Neural crest cell (in vitro differentiated cells): Measurements from ENCODE around the gene ZNF664. TPM values are rescaled to one million over a fixed set of nuclear protein-coding genes. Genes with fewer than 3 reads are reported as not detected.

ENCODE experiments used
- DNase-seq: peaks from one replicate; pipeline ENCODE4 v3.0.0; 2021; ENCODE audit warnings: low read depth, mixed read lengths, low spot score
- H3K27ac Mint-ChIP-seq: one replicate; pipeline ENCODE4 v1.8.0; 2021; ENCODE audit warnings: mild to moderate bottlenecking, mixed read lengths; ENCODE audit not compliant: unreplicated experiment
- H3K27me3 Mint-ChIP-seq: 2 replicates; pipeline ENCODE4 v1.8.0; 2021; ENCODE audit warnings: low read depth, mild to moderate bottlenecking, mixed read lengths
- H3K36me3 Mint-ChIP-seq: 2 replicates; pipeline ENCODE4 v1.8.0; 2021; ENCODE audit warnings: low read depth, mild to moderate bottlenecking, mixed read lengths
- H3K4me1 Mint-ChIP-seq: 2 replicates; pipeline ENCODE4 v1.8.0; 2021; ENCODE audit warnings: mixed read lengths
- H3K4me3 Mint-ChIP-seq: one replicate; pipeline ENCODE4 v1.8.0; 2021; ENCODE audit warnings: mild to moderate bottlenecking, mixed read lengths
- H3K9me3 Mint-ChIP-seq: 2 replicates; pipeline ENCODE4 v1.8.0; 2021; ENCODE audit warnings: mixed read lengths
- CTCF ChIP-seq: fragments of 200-600 bp; sonication (generic); conservative IDR thresholded peaks from 2 replicates; pipeline ENCODE4 v1.5.0; 2021; ENCODE audit warnings: antibody characterized with exemption, mild to moderate bottlenecking
- total RNA-seq: library from RNA; stranded (reverse); gene quantifications from 2 replicates; pipeline ENCODE4 v1.2.1, GENCODE V29; 2021

ZNF664 gene
- total RNA-seq, 1 donor from 2014 or later, result 156 TPM

- Mint-ChIP-seq H3K27me3 (no peaks in the 10 kb centered on the region), H3K4me1 (peaks cover 32% of the 10 kb centered on the region), H3K27ac (no peak overlapping the region), H3K4me3 (no peak overlapping the region), H3K9me3 (no peaks in the 10 kb centered on the region), H3K36me3 (peaks cover 24% of the 10 kb centered on the region)
- TF ChIP-seq CTCF, result no peak
- no peak for DNase-seq
These were observed 37.7 kb downstream of the ZNF664 start for GRCh38 chr12:124010687-124011086.

DNA sequence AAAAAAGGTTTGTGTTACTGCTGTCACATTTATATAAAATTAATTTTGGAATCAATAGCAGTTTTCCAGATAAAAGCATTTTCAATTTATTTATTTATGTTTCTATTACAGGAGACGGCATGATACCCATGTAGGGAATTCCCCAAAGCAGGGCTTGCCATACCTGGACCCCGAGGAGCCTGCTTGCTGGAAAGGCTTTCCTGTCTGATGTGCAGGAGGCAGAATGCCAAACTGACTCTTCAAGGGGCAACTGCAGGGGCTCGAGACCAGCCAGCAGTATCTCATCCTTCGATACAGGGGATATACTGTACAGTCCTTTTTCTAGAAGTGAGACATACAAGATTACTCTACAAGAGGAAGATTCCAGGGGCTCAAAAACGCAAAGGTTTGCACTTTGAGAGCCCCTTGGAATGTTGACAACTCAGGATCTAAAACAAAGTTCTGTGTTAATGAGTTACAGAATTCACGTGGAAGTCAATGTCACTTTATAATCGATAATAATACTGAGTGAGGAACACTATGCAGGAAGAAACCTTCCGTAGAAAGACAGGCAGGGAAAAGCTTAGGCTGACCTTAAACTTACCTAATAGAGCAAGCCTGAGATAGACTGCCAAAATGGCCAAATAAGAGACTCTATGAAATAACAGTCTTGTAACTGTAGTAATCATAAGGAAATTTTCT, 38.6 kb downstream of the ZNF664 start:
- no peak overlapping the region for H3K27ac Mint-ChIP-seq
- H3K9me3 Mint-ChIP-seq, result no peaks in the 10 kb centered on the region
- no peak overlapping the region for H3K4me3 Mint-ChIP-seq
- no peaks in the 10 kb centered on the region for H3K27me3 Mint-ChIP-seq
- H3K36me3 Mint-ChIP-seq, result peaks cover 22% of the 10 kb centered on the region
- no peak for TF ChIP-seq CTCF
- peaks cover 27% of the 10 kb centered on the region for H3K4me1 Mint-ChIP-seq
- DNase-seq, result no peak

GRCh38 chr12:124013073-124013472, 40.1 kb downstream of the ZNF664 start:
- Mint-ChIP-seq H3K4me1 (peaks cover 16% of the 10 kb centered on the region), H3K27ac (no peak overlapping the region), H3K36me3 (peaks cover 22% of the 10 kb centered on the region), H3K27me3 (no peaks in the 10 kb centered on the region), H3K9me3 (no peaks in the 10 kb centered on the region), H3K4me3 (no peak overlapping the region)
- DNase-seq, result no peak
- TF ChIP-seq CTCF, result no peak

GRCh38 chr12:124015494-124016461, 42.8 kb downstream of the ZNF664 start:
- DNase-seq, result no peak
- Mint-ChIP-seq H3K36me3 (peaks cover 17% of the 10 kb centered on the region), H3K27ac (no peak overlapping the region), H3K9me3 (no peaks in the 10 kb centered on the region), H3K4me1 (peaks cover 11% of the 10 kb centered on the region), H3K27me3 (no peaks in the 10 kb centered on the region), H3K4me3 (no peak overlapping the region)
- no peak for TF ChIP-seq CTCF

DNA sequence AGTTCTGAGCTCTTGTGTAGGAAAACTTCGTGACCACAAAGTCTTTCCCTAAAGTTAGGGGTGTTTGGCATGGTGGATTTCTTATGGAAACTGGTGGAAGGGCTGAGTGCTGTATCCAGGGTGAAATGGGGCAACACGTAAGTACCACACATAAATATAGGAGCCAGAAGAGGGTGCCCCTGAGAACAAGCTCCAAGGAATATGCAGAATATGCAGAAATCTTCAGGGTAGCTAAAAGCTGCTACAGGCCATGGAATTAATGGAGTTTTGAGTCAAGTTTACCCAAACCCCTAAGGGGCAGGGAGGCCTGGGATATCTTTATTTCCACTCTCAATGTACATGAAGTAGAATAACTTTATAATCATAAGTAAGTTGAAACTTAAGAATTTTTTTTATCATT, 44.0 kb downstream of the ZNF664 start:
- no peaks in the 10 kb centered on the region for H3K9me3 Mint-ChIP-seq
- H3K27me3 Mint-ChIP-seq, result no peaks in the 10 kb centered on the region

More for the DNA sequence above, 44.0 kb downstream of the ZNF664 start:
- H3K4me3 Mint-ChIP-seq, result no peak overlapping the region
- H3K36me3 Mint-ChIP-seq, result peaks cover 15% of the 10 kb centered on the region
- DNase-seq, result no peak
- TF ChIP-seq CTCF, result no peak
- peaks cover 16% of the 10 kb centered on the region for H3K4me1 Mint-ChIP-seq
- H3K27ac Mint-ChIP-seq, result no peak overlapping the region
